GM10266 (cell line): Measurements from ENCODE around the gene IL17RD.

Experiments used
- DNase-seq: peaks from one replicate; pipeline ENCODE4 v3.0.0; 2012; ENCODE audit errors: extremely low spot score
- CTCF ChIP-seq: IDR thresholded peaks from 2 replicates; pipeline ENCODE4 v1.5.1; 2012; ENCODE audit warnings: mild to moderate bottlenecking, low read depth; ENCODE audit not compliant: control insufficient read depth, insufficient read depth; ENCODE audit errors: missing control alignments

Gene IL17RD

GRCh38 chr3:57130571-57131209, 34.5 kb downstream of the IL17RD start:
- no peak for DNase-seq
- TF ChIP-seq CTCF, result no peak

- TF ChIP-seq CTCF, result no peak
- no peak for DNase-seq
Measured at GRCh38 chr3:57128826-57129667, 36.1 kb downstream of the IL17RD start.

- no peak for DNase-seq
Measured at GRCh38 chr3:57127891-57128518, 37.1 kb downstream of the IL17RD start.

GRCh38 chr3:57126244-57126643, 38.9 kb downstream of the IL17RD start:
- DNase-seq, result no peak
- TF ChIP-seq CTCF, result no peak

More at GRCh38 chr3:57127891-57128518, 37.1 kb downstream of the IL17RD start:
- TF ChIP-seq CTCF, result no peak

GRCh38 chr3:57120451-57121174, 44.5 kb downstream of the IL17RD start:
- DNase-seq, result no peak
- no peak for TF ChIP-seq CTCF

GRCh38 chr3:57120040-57120439, 45.1 kb downstream of the IL17RD start:
- no peak for DNase-seq
- no peak for TF ChIP-seq CTCF
